NCI-H2107 treated with DMSO at 0.1 percent for 48 hours (cell line): ENCODE results near the gene TUT7.

Source experiments
- DNase-seq: peaks from one replicate; lab custom pipeline; 2025; ENCODE audit not compliant: unreplicated experiment; lab: John Stamatoyannopoulos, UW

Gene TUT7

DNA sequence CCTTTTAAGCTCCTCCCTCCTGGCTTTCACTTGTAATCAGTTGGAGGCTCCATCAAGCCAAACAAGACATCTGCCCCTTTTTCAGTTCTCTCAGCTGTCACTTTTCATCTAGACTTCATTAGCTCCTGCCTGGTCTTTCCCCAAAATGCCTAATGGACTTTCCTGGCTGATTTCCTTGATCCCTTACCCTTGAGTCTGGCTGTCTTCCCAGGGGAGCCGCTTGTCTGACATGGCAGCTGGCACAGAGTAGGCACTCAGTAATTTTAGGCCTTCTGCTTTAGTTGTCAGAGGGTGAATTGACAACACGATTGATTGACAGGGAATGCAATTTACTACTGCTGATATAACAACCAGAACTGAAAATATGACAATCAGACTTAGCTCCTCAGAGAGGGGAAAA lies 96.8 kb downstream of the TUT7 start:
- no peak for DNase-seq

GRCh38 chr9:86256653-86257052 lies 97.6 kb downstream of the TUT7 start:
- no peak for DNase-seq

DNA sequence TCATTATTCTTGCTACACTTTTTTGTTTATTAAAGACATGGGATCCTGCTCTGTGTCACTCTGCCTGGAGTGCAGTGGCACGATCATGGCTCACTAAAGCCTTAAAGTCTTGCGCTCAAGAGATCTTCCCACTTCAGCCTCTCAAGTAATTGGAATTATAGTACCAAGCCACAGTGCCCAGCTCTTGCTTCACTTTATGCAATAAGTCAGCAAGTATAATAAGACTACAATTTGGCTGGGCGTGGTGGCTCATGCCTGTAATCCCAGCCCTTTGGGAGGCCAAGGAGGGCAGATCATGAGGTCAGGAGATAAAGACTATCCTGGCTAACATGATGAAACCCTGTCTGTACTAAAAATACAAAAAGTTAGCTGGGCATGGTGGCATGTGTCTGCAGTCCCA lies 100.6 kb downstream of the TUT7 start:
- DNase-seq: no peak

DNA sequence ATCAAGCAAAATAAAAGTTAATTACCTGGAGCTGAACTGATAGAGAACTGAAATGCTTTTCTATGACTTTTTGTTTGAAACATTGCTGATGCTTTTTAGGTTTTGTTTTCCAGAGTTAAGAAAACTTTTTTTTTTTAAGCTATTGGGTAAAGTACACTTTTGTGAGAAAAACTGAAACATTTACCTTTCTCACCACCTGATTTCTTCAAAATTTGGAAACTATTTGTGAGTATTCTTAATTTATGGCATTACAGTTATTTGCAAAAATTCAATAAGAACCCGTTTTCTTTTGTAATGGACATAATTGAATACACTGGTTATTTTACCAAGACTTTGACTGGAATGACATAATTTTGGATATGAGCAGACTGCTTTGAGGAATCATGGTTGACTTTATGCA lies 101.3 kb downstream of the TUT7 start:
- no peak for DNase-seq

GRCh38 chr9:86250123-86250522 lies 104.1 kb downstream of the TUT7 start:
- DNase-seq: no peak

GRCh38 chr9:86248746-86249145 lies 105.5 kb downstream of the TUT7 start:
- DNase-seq: no peak

DNA sequence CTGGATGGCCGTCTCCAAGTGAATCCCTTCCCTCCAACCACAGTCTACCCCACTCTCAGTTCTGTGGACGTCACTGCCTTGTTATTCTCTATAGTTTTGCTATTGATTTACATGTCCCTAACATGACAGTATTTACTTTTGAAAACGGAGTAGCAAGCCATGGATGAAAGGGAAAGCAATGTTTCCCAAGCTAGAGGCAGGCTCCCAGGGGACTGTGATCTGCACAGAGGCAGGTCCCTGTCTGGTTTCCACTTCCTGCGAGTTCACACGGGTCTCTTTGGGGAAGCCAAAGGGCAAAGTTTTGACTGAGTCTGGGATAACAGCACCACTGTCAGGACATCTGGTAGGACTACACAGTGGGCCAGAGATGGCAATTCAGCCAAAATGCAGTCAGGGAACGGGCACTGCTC lies 107.5 kb downstream of the TUT7 start:
- DNase-seq: peak; percentile 32

DNA sequence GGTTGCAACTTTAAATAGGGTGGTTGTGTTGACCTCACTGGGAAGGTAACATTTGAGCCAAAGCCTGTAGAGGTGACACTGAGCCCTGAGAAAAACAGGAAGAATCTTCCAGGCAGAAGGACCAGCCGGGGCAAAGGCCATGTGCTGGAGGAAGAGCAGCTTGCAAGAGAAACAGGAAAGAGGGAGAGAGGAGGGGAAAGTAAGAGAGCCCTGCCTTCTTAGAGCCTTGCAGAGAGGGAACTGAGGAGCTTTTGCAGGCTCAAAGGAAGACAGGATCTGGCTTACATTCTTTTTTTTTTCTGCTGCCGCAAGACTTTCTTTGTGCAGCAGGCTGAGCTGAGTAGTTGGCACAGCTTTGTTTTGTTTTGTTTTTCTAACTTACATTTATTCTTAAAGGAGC lies 112.1 kb downstream of the TUT7 start:
- DNase-seq: no peak

GRCh38 chr9:86241216-86241615 lies 113.0 kb downstream of the TUT7 start:
- no peak for DNase-seq

DNA sequence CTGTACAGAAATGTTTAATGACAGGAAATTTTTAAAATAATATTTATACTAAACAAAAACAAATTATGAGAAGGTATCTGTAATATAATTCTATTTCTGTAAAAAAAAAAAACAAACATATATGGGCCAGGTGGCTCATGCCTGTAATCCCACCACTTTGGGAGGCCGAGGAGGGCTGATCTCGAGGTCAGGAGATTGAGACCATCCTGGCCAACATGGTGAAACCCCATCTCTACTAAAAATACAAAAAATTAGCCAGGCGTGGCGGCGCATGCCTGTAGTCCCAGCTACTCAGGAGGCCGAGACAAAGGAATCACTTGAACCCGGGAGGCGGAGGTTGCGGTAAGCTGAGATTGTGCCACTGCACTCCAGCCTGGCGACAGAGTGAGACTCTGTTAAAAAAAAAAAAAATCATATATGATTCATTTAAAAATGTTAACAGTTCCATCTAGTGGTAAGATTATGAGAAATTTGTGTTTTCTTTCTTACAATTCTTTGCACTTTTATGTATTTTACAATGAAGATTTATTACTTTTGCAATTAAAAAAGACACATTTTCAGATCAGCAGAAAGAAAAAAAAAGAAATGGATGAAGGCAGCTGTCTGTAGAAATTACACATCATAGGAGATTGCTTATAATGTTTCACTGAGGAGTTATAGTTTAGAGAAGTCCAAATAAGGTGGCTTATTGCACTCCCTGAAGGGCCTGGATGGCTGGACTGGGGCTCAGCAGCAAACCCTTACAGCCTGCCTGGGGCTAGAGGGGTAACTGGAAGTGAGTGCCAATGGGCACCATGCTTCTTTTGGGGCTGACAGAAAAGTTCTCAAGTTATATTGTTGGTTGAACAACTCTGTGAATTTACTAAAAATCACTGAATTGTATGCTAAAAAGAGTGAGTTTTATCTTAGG lies 115.1 kb downstream of the TUT7 start:
- peak; percentile 15 for DNase-seq
